Neutrophil (primary cell): ENCODE data around the gene KRTAP9-8.

Experiments
- H3K27ac ChIP-seq: fragments of 200-600 bp; sonication (generic); 2 replicates; pipeline ENCODE4 v1.5.1; 2016; ENCODE audit warnings: mild to moderate bottlenecking, moderate library complexity
- H3K27me3 ChIP-seq: fragments of 200-600 bp; sonication (generic); 2 replicates; pipeline ENCODE4 v1.6.0; 2016; ENCODE audit warnings: mild to moderate bottlenecking
- H3K36me3 ChIP-seq: fragments of 200-600 bp; sonication (generic); 2 replicates; pipeline ENCODE4 v1.5.1; 2017
- H3K4me1 ChIP-seq, 2 experiments: fragments of 200-600 bp in 1 of 2; sonication (generic) in 1 of 2; 1 replicate in 1 of 2; 2 replicates in 1 of 2; pipeline versions ENCODE4 v1.5.1 to v1.6.1; 2013 to 2016; ENCODE audit warnings: low read depth in 1 of 2, low read length in 1 of 2, mild to moderate bottlenecking in 1 of 2, moderate library complexity in 1 of 2; ENCODE audit not compliant: control insufficient read depth in 1 of 2, insufficient read depth in 1 of 2
- H3K4me3 ChIP-seq, 2 experiments: fragments of 200-600 bp in 1 of 2; sonication (generic) in 1 of 2; 1 replicate in 1 of 2; 2 replicates in 1 of 2; pipeline ENCODE4 v1.5.1; 2013 to 2016; ENCODE audit warnings: low read depth in 1 of 2, low read length in 1 of 2, mild to moderate bottlenecking in 1 of 2, moderate library complexity in 1 of 2
- H3K9me3 ChIP-seq: fragments of 200-600 bp; sonication (generic); 2 replicates; pipeline ENCODE4 v1.5.1; 2016
- TF ChIP-seq, protein P1 (sequence below): fragments of 200-600 bp; sonication (generic); IDR thresholded peaks from 2 replicates; pipeline ENCODE4 v1.5.1; 2016; ENCODE audit warnings: antibody characterized with exemption

KRTAP9-8 gene

DNA sequence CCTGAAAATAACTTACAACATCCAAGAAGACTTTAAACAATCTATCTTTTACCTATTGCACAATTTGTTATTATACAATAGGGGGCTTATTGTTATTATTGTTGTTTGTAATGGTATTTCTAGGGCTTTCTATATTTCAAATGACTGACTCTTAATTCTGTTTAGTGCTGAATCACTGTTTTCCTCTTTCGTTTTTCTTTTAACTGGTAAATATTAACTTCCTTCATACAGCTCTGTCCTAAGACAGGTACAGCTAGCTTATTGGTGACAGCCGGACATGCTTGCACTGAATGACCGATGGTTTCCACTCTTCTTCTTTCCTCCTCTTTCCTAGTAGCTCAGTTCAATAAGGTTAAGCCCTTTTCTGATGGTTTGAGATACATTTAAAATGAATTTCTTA, 49.3 kb downstream of the KRTAP9-8 start:
- no peaks in the 10 kb centered on the region for H3K27me3 ChIP-seq
- peaks cover 44% of the 10 kb centered on the region in 2 experiments for H3K4me1 ChIP-seq
- TF ChIP-seq, protein P1, sequence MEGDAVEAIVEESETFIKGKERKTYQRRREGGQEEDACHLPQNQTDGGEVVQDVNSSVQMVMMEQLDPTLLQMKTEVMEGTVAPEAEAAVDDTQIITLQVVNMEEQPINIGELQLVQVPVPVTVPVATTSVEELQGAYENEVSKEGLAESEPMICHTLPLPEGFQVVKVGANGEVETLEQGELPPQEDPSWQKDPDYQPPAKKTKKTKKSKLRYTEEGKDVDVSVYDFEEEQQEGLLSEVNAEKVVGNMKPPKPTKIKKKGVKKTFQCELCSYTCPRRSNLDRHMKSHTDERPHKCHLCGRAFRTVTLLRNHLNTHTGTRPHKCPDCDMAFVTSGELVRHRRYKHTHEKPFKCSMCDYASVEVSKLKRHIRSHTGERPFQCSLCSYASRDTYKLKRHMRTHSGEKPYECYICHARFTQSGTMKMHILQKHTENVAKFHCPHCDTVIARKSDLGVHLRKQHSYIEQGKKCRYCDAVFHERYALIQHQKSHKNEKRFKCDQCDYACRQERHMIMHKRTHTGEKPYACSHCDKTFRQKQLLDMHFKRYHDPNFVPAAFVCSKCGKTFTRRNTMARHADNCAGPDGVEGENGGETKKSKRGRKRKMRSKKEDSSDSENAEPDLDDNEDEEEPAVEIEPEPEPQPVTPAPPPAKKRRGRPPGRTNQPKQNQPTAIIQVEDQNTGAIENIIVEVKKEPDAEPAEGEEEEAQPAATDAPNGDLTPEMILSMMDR: no peak
- peak overlapping the region in 1 of 2 experiments; percentile 13 for H3K4me3 ChIP-seq
- no peaks in the 10 kb centered on the region for H3K9me3 ChIP-seq
- H3K27ac ChIP-seq: peak overlapping the region; percentile 72
- no peaks in the 10 kb centered on the region for H3K36me3 ChIP-seq
